Measurements from ENCODE around the gene INPP4A.

INPP4A gene

DNA sequence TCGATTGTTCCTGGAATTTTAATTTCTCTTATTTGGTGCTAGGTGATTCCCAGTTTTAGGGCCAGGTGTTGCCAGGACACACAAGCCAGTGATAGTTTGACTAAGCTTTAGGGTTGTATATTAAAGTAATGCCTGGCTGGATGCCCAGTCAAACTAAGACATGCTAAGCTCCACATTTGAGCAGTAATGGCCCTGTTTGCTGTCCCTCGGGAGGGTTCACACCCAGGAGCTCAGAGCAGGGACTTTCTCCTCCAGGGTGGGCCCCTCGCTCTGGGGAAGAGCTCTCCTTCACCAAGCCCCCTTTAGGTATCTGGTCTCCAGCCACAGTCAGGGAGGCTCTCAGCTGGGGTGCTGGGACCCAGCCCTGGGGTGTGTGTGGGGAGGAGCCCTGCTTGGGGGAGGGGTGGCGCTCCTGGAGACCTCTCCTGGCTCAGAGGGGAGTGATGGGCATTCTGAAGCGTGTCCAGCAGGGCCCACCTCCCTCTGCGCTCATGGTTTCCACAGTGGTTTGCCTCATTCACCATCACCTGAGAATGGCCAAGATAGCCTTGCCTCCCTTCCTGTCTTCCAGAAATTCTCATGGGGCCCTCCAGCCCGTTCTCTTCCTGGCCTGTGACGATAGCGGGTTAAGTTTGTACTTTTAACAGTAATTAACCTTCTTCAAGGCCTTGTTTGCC lies 31.7 kb downstream of the INPP4A start:
- DNase-seq (ENCODE audit: low read depth, low spot score): no peak

GRCh38 chr2:98477036-98477435 lies 32.4 kb downstream of the INPP4A start:
- no peak for DNase-seq (ENCODE audit: low read depth, low spot score)

DNA sequence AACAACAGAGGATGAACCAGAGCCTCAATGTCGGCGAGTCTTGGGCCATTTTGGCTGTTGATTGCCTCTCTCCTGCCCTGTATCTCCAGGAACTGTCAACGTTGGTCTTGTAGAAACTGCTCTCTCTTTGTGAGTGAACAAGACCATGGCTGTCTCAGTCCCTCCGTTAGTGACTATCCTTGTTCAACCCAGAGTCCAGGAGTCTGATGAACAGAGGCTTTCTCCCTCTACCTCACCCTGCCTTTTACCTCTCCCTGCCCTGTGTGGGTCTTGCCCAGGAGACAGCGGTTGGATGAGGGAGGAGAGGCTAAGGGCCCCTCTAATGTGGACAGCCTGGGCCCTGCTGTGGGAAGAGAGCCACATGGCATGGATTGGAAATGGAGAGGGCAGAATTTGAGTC lies 32.8 kb downstream of the INPP4A start:
- no peak for DNase-seq (ENCODE audit: low read depth, low spot score)

GRCh38 chr2:98478088-98478551 lies 33.5 kb downstream of the INPP4A start:
- no peak for DNase-seq (ENCODE audit: low read depth, low spot score)

DNA sequence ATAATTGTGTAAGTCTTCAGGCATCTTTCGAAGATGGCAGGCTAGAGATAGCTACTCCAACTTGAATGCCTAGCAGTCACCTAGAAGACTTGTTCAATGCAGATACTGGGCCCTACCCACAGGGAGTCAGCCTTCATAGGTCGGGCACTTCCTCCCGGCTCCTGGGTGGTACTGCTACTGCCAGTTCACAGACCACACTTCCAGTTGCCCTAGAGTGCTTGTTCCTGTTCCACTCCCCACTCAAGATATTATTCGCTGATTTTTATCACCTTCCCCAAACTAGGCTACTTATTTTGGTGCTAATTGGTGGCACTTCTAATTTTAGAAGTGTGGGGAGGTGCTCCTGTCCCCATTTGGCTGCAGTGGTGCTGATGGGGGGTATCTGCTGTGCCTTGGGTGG lies 34.2 kb downstream of the INPP4A start:
- no peak for DNase-seq (ENCODE audit: low read depth, low spot score)

DNA sequence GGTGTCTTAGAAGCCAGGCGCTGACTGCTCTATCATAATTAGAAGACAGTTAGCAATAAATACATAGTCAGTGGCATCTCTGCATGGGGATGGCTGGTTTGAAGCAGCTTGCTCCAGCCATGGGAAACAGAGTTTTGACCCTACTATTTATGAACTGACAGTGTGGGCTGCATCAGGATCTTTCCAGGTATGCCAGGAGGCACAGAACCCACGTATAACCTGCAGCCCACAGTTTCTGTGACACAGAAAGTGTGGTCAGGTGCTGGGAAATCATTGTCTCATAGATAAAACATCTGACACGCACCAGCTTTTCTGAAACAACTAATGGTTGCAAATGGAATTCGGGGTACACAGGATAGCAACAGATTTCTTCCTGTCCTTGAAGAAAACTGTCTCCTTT lies 34.7 kb downstream of the INPP4A start:
- no peak for DNase-seq (ENCODE audit: low read depth, low spot score)

- DNase-seq (ENCODE audit: low read depth, low spot score): no peak
These were observed 35.4 kb downstream of the INPP4A start for GRCh38 chr2:98479959-98480524.

DNA sequence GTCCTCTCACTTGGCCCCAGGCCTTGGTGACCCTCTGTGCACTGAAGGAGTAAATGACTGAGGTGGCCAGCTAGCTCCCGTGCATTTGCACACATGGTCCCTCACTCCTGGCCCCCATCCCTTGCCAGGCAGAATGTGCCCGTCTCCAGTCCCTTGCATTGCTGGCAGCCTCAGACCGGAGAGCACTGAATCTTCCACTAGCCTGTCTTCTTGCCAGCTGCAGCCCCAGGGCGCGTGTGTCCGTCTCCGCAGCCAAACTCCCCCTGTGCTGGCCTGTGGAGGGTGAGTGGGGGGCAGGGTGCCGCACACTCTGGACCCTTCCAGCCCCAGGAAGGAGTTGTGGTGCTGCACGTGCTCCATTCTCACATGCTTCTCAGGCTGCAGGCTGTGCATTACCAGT lies 35.9 kb downstream of the INPP4A start:
- no peak for DNase-seq (ENCODE audit: low read depth, low spot score)

DNA sequence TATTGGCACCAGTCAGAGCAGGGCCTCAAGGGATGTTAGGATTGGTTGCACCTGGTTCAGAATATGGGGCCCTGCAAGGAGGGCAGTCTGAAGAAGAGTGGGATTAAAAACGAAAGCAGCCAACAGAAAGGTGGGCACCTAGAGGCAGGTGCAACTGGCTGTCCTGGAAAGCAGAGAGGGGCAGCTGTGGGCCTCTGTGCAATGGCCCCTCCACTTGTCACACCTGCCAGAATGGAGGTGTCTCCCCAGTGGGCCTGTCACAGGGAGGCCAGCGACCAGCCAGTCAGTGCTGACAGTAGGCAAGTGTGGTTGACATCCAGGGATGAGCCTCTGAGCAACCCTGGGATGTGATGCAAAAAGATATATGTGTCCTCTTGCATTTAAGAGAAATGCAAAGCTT lies 37.7 kb downstream of the INPP4A start:
- no peak for DNase-seq (ENCODE audit: low read depth, low spot score)

DNA sequence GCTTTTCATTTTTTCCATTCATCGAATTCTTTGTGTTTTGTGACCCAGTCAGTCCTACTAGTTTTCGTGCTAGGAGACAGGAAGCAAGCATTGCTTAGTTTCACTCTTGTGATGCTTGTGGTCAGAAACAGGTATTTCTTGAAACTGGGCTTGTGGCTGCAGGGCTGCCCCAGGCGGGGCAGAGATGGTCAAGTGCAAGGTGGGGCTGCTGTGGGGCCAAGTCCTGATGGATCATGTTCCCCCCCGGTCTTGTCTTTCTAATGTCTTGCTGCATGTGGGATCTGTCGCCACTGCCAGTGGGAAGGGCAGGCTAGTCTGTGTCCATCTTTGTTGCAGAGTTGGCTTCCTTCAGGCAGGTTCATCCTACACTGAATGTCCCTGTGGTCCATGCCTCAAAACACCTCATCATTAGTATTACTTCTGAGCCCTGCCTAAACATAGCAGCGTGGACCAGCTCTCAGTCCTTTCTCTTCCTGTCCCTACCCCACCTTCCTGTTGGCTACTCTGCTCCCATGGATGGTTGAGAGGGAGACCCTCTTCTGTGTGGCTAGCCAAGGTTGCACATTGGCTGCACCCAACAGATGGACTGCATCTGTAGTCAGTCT lies 38.7 kb downstream of the INPP4A start:
- no peak for DNase-seq (ENCODE audit: low read depth, low spot score)

DNA sequence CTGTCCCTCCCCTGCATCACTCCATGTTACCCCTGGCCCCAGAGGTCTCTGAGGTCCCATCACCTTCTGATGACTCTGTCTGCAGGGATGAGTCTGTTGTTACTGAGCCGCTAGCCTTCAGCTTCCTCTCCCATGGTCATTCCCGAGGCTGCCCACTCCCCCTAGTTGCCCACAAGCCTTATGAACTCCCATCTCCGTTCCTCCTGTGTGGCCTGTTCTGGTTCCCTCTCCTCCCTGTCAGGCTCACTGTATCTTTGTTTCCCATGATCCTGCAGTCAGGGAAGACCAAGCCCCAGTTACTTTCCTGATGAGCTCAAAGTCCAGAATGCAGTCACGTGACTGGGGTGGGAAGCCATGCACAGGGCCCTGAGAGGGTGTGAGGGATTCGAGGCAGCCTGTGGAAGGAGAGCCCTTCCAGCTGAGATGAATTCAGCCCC lies 39.5 kb downstream of the INPP4A start:
- no peak for DNase-seq (ENCODE audit: low read depth, low spot score)

GRCh38 chr2:98484652-98485452 lies 40.2 kb downstream of the INPP4A start:
- DNase-seq (ENCODE audit: low read depth, low spot score): no peak

- no peak for DNase-seq (ENCODE audit: low read depth, low spot score)
These were observed 40.7 kb downstream of the INPP4A start for GRCh38 chr2:98485453-98485755.

DNA sequence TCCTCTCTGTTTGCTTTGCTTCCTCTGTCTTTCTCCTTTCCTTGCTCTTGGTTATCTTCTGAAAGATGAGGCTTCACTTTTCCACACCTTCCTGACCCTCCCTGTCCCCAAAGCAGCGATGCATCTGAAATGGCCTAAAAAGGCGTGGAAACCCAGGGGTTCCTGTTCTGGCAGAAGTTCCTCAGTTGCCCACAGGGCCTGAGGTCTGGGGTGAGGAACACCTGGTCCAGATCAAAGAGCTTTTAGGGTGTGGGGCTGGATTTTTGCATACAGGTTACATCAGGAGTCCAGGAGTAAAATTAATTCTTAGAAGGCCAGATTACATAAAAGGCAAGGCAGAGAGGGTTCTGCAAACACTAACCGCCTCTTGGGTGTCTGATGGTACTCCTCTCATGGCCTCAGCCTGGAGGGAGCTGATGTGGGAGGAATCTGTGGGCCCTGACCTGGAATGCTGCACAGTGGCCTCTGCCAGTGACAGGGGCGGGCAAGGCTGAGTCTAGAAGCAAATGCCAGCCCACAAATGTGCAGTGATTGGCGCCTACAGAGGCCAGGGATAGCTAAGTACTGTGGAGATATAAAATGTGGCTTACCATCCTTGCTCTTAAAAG lies 41.8 kb downstream of the INPP4A start:
- no peak for DNase-seq (ENCODE audit: low read depth, low spot score)

GRCh38 chr2:98487101-98487805 lies 42.6 kb downstream of the INPP4A start:
- DNase-seq (ENCODE audit: low read depth, low spot score): no peak

GRCh38 chr2:98487806-98488189 lies 43.1 kb downstream of the INPP4A start:
- DNase-seq (ENCODE audit: low read depth, low spot score): no peak

- no peak for DNase-seq (ENCODE audit: low read depth, low spot score)
These were observed 43.6 kb downstream of the INPP4A start for GRCh38 chr2:98488252-98488651.

- DNase-seq (ENCODE audit: low read depth, low spot score): no peak
These were observed 44.8 kb downstream of the INPP4A start for GRCh38 chr2:98489486-98489885.

DNA sequence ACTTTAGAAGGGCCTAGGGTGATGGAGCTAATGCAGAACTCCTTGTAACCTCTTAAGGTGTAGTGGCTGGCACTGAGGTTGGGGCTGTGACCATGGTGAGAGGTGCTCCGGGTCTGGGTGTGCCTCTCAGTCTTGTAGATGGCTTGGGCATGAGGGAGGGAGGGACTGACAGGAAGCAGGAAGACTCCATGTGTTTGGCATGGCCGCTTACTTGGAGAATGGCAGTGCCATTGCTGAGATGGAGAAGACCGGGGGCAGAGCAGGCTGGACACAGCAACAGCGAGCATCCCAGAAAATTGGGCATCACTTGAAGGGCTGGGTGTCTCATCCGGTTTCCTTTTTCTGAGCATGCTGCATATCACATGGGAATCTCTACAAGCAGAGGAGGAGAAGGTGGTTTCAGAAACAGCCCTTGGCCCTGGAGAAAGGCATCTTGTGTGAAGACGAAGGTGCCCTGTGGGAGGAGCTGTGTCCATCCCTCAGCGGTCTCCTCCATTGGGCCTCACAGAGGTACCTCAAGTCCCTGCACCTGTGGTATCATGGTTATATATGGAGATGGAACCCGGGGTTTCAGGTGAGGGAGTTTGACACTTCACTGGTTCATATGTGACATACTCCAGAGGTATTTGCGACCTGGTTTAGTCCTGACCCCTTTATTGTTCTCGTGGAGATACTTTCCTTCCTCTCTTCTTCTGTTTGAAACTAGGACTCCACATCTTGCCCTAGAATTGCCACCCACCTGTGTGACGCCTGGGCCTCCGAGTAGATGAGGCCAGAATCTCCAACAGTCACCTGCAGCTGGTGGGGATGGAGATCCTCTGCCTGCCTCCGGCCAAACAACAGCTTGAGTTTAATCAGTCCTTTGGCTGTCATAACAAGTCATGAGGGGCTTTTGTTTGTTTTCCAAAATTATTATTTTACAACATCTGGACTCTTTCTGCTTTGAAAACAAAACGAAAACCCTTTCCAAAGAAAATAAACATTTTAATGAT lies 45.6 kb downstream of the INPP4A start:
- DNase-seq (ENCODE audit: low read depth, low spot score): no peak

DNA sequence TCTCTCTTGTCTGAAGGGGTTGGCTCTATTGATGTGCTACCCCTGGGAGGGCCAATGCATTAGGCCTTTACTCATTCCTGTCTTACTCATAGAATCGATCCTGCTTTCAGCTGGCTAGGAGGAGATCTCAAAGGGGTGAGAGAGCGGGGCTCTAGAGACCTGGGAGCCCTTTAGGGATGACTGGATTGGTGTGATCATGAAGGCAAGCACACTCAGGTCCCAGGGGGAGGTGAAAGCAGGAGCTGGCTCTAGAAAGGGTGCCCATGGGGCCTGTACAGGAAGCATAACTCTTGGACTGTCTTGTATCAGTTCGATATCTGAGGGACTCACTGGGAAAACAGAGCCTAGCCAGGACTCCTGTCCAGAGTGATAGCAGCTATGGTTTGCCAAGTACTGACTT lies 47.8 kb downstream of the INPP4A start:
- no peak for DNase-seq (ENCODE audit: low read depth, low spot score)

All from smooth muscle cell of the brain vasculature (primary cell).